Immature natural killer cell (primary cell): ENCODE data around the gene CLCC1. TPM values are rescaled to one million over a fixed set of nuclear protein-coding genes. Genes with fewer than 3 reads are reported as not detected.
A peak's percentile ranks its signal among the peaks of the same experiment; 100 is the strongest.
"Not testable (repeated sequence)": the region's sequence is repeated elsewhere in the genome, so short reads cannot be mapped to it uniquely, and the experiment has no call there.

ENCODE experiments used
- DNase-seq, 3 donors: peaks; one replicate each; pipeline ENCODE4 v3.0.0; 2022; ENCODE audit warnings: mixed read lengths in 1 of 3
- H3K27ac Mint-ChIP-seq, 6 donors: one replicate each; pipeline ENCODE4 v1.8.0; 2020; ENCODE audit warnings: mixed read lengths in 6 of 6, mild to moderate bottlenecking in 5 of 6, inconsistent platforms in 4 of 6, moderate library complexity in 3 of 6
- H3K27me3 Mint-ChIP-seq, 3 donors: one replicate each; pipeline ENCODE4 v1.8.0; 2020 to 2021; ENCODE audit warnings: low read depth in 3 of 3, mild to moderate bottlenecking in 3 of 3, mixed read lengths in 3 of 3, moderate library complexity in 3 of 3, inconsistent platforms in 1 of 3
- H3K36me3 Mint-ChIP-seq, 3 donors: one replicate each; pipeline ENCODE4 v1.8.0; 2020; ENCODE audit warnings: mixed read lengths in 3 of 3, inconsistent platforms in 2 of 3, mild to moderate bottlenecking in 2 of 3
- H3K4me1 Mint-ChIP-seq, 2 donors: one replicate each; pipeline ENCODE4 v1.8.0; 2020; ENCODE audit warnings: inconsistent platforms in 2 of 2, mild to moderate bottlenecking in 2 of 2, mixed read lengths in 2 of 2, moderate library complexity in 1 of 2
- H3K4me3 Mint-ChIP-seq, 5 donors: one replicate each; pipeline ENCODE4 v1.8.0; 2020; ENCODE audit warnings: mild to moderate bottlenecking in 5 of 5, mixed read lengths in 5 of 5, inconsistent platforms in 3 of 5, moderate library complexity in 3 of 5
- H3K9me3 Mint-ChIP-seq, 6 donors: one replicate each; pipeline ENCODE4 v1.8.0; 2020; ENCODE audit warnings: mild to moderate bottlenecking in 6 of 6, mixed read lengths in 6 of 6, inconsistent platforms in 4 of 6, moderate library complexity in 3 of 6
- polyA plus RNA-seq, 3 donors: library from polyadenylated mRNA; unstranded; fragments of 300-500 nt; fragmentation: Illumina TruSeq; gene quantifications; one replicate each; pipeline ENCODE4 v1.2.3, GENCODE V29; 2021

CLCC1 gene
- polyA plus RNA-seq, 3 donors from 2014 or later, result 9.8 to 13.4 (median 10.7) TPM

- Mint-ChIP-seq H3K36me3 (peaks cover 20 to 40% (median 21%) of the 10 kb centered on the region in 3 donors), H3K27ac (peak overlapping the region in 4 of 6 donors; percentile 58 to 97 (median 74)), H3K27me3 (peaks cover 13 to 18% (median 17%) of the 10 kb centered on the region in 3 donors), H3K4me1 (peaks cover 28 to 46% of the 10 kb centered on the region in 2 donors), H3K9me3 (peaks cover 0 to 8% (median 0%) of the 10 kb centered on the region in 6 donors), H3K4me3 (no peak overlapping the region)
- DNase-seq, result no peak
These were observed 8.2 kb downstream of the CLCC1 start for GRCh38 chr1:108955111-108955510.

- peaks cover 15 to 17% (median 17%) of the 10 kb centered on the region in 3 donors for H3K27me3 Mint-ChIP-seq
- H3K27ac Mint-ChIP-seq, result no peak overlapping the region
- H3K4me3 Mint-ChIP-seq, result no peak overlapping the region
- peaks cover 33 to 45% of the 10 kb centered on the region in 2 donors for H3K4me1 Mint-ChIP-seq
- peaks cover 0 to 8% (median 0%) of the 10 kb centered on the region in 6 donors for H3K9me3 Mint-ChIP-seq
- no peak for DNase-seq
- peaks cover 12 to 33% (median 16%) of the 10 kb centered on the region in 3 donors for H3K36me3 Mint-ChIP-seq
These were observed 9.8 kb downstream of the CLCC1 start for GRCh38 chr1:108953452-108953851.

GRCh38 chr1:108951242-108951641 lies 12.0 kb downstream of the CLCC1 start:
- Mint-ChIP-seq H3K9me3 (peaks cover 0 to 5% (median 0%) of the 10 kb centered on the region in 6 donors), H3K4me3 (no peak overlapping the region), H3K4me1 (peaks cover 16 to 33% of the 10 kb centered on the region in 2 donors), H3K27ac (no peak overlapping the region), H3K36me3 (peaks cover 12 to 37% (median 24%) of the 10 kb centered on the region in 3 donors), H3K27me3 (peaks cover 8 to 10% (median 10%) of the 10 kb centered on the region in 3 donors)
- no peak for DNase-seq

GRCh38 chr1:108949044-108949443 lies 14.2 kb downstream of the CLCC1 start:
- Mint-ChIP-seq H3K27ac (peak overlapping the region in 3 of 6 donors; percentile 0 to 80 (median 58)), H3K4me1 (peaks cover 9 to 16% of the 10 kb centered on the region in 2 donors), H3K36me3 (peaks cover 10 to 33% (median 30%) of the 10 kb centered on the region in 3 donors), H3K4me3 (no peak overlapping the region), H3K27me3 (peaks cover 0 to 2% (median 0%) of the 10 kb centered on the region in 3 donors), H3K9me3 (no peaks in the 10 kb centered on the region)
- DNase-seq, result no peak

GRCh38 chr1:108947871-108948525 lies 15.3 kb downstream of the CLCC1 start:
- H3K4me1 Mint-ChIP-seq, result peaks cover 7 to 9% of the 10 kb centered on the region in 2 donors
- no peaks in the 10 kb centered on the region for H3K9me3 Mint-ChIP-seq
- no peak for DNase-seq
- peaks cover 0 to 2% (median 0%) of the 10 kb centered on the region in 3 donors for H3K27me3 Mint-ChIP-seq
- H3K27ac Mint-ChIP-seq, result peak overlapping the region in 2 of 6 donors; percentile 0 to 20
- H3K36me3 Mint-ChIP-seq, result peaks cover 10 to 35% (median 31%) of the 10 kb centered on the region in 3 donors
- peak overlapping the region in 1 of 5 donors; percentile 45 for H3K4me3 Mint-ChIP-seq

GRCh38 chr1:108936170-108936569 lies 27.1 kb downstream of the CLCC1 start:
- Mint-ChIP-seq H3K9me3 (no peaks in the 10 kb centered on the region), H3K4me3 (no peak overlapping the region), H3K27ac (no peak overlapping the region), H3K36me3 (peaks cover 34 to 62% (median 51%) of the 10 kb centered on the region in 3 donors), H3K4me1 (no peaks in the 10 kb centered on the region), H3K27me3 (peaks cover 0 to 2% (median 0%) of the 10 kb centered on the region in 3 donors)
- DNase-seq, result no peak

GRCh38 chr1:108933944-108934343 lies 29.3 kb downstream of the CLCC1 start:
- peaks cover 38 to 66% (median 59%) of the 10 kb centered on the region in 3 donors for H3K36me3 Mint-ChIP-seq
- peaks cover 0 to 2% (median 0%) of the 10 kb centered on the region in 3 donors for H3K27me3 Mint-ChIP-seq
- H3K27ac Mint-ChIP-seq, result peak overlapping the region in 1 of 6 donors; percentile 9
- no peaks in the 10 kb centered on the region for H3K9me3 Mint-ChIP-seq
- DNase-seq, result no peak
- no peaks in the 10 kb centered on the region for H3K4me1 Mint-ChIP-seq
- no peak overlapping the region for H3K4me3 Mint-ChIP-seq

GRCh38 chr1:108927565-108927964 lies 35.7 kb downstream of the CLCC1 start:
- not testable (repeated sequence) for DNase-seq, H3K4me3 Mint-ChIP-seq, H3K27ac Mint-ChIP-seq, H3K9me3 Mint-ChIP-seq, H3K27me3 Mint-ChIP-seq, H3K4me1 Mint-ChIP-seq
- peaks cover 23 to 28% (median 23%) of the 10 kb centered on the region in 3 donors for H3K36me3 Mint-ChIP-seq

- Mint-ChIP-seq H3K4me1 (no peaks in the 10 kb centered on the region), H3K27ac (no peak overlapping the region), H3K36me3 (peaks cover 14 to 20% (median 15%) of the 10 kb centered on the region in 3 donors), H3K9me3 (no peaks in the 10 kb centered on the region), H3K4me3 (no peak overlapping the region), H3K27me3 (no peaks in the 10 kb centered on the region)
- no peak for DNase-seq
These were observed 37.4 kb downstream of the CLCC1 start for GRCh38 chr1:108925920-108926319.

GRCh38 chr1:108916788-108917187 lies 46.5 kb downstream of the CLCC1 start:
- Mint-ChIP-seq H3K27me3 (no peaks in the 10 kb centered on the region), H3K36me3 (no peaks in the 10 kb centered on the region), H3K4me3 (no peak overlapping the region), H3K27ac (peak overlapping the region in 1 of 6 donors; percentile 24), H3K4me1 (no peaks in the 10 kb centered on the region), H3K9me3 (no peaks in the 10 kb centered on the region)
- no peak for DNase-seq

Other genes with a start within 250 kb of the CLCC1 start
- 10 to 100 TPM; 38.4 to 44.7 (median 42.6) TPM for gene STXBP3, start 216.8 kb downstream of the CLCC1 start, polyA plus RNA-seq
- gene AKNAD1, start 106.4 kb downstream of the CLCC1 start, polyA plus RNA-seq, result not detected
- 1 to 10 TPM in 1 of 3 donors, under 1 TPM in 2; 0.53 to 1.0 (median 0.67) TPM for gene GPSM2, start 86.5 kb downstream of the CLCC1 start, polyA plus RNA-seq
- gene WDR47, start 78.6 kb upstream of the CLCC1 start, polyA plus RNA-seq, result 1 to 10 TPM; 6.0 to 8.0 (median 7.5) TPM
- gene TAF13, start 112.5 kb upstream of the CLCC1 start, polyA plus RNA-seq, result 1 to 10 TPM; 2.5 to 3.3 (median 2.7) TPM
- 10 to 100 TPM; 32.4 to 44.3 (median 44.3) TPM for gene TMEM167B, start 127.3 kb upstream of the CLCC1 start, polyA plus RNA-seq
- gene ELAPOR1, start 150.6 kb upstream of the CLCC1 start, polyA plus RNA-seq, result 1 to 10 TPM in 2 of 3 donors, under 1 TPM in 1; 0.54 to 6.2 (median 3.0) TPM